GM18867 (cell line): ENCODE results near the gene NCOA3.

Source experiments
- ATAC-seq: cut with Tn5 transposase; IDR thresholded peaks from one replicate; pipeline ENCODE4 v1.9.1; 2021; ENCODE audit warnings: mild to moderate bottlenecking, moderate library complexity; ENCODE audit not compliant: unreplicated experiment

NCOA3 gene

GRCh38 chr20:47699818-47700217, 198.1 kb downstream of the NCOA3 start:
- ATAC-seq = no peak

GRCh38 chr20:47700327-47700726, 198.6 kb downstream of the NCOA3 start:
- no peak for ATAC-seq

GRCh38 chr20:47701612-47702011, 199.9 kb downstream of the NCOA3 start:
- no peak for ATAC-seq

- no peak for ATAC-seq
These were observed 202.1 kb downstream of the NCOA3 start for GRCh38 chr20:47703748-47704147.

GRCh38 chr20:47704746-47705496, 203.2 kb downstream of the NCOA3 start:
- ATAC-seq = no peak

- no peak for ATAC-seq
These were observed 203.8 kb downstream of the NCOA3 start for GRCh38 chr20:47705497-47705856.

- ATAC-seq = no peak
These were observed 204.7 kb downstream of the NCOA3 start for GRCh38 chr20:47706345-47706744.
